Raji (cell line): ENCODE results near the gene CCNB1IP1.
A peak's percentile ranks its signal among the peaks of the same experiment; 100 is the strongest.

Experiments used
- POLR2A ChIP-seq: IDR thresholded peaks from 2 replicates; pipeline ENCODE4 v1.6.1; 2011; ENCODE audit warnings: low read depth, low read length, control low read depth; ENCODE audit not compliant: insufficient read depth

Gene CCNB1IP1

GRCh38 chr14:20343862-20344220, 10.8 kb upstream of the CCNB1IP1 start:
- TF ChIP-seq POLR2A: no peak

- peak; percentile 99 for TF ChIP-seq POLR2A
These were observed 10.2 kb upstream of the CCNB1IP1 start, which contains the start of gene PARP2 for GRCh38 chr14:20343092-20343861. PARP2 (plus strand) TSS chr14:20343635; CDS start chr14:20343642, 7 bp downstream.

- no peak for TF ChIP-seq POLR2A
These were observed 8.6 kb upstream of the CCNB1IP1 start for GRCh38 chr14:20341646-20342045.

- no peak for TF ChIP-seq POLR2A
These were observed 938 bp upstream of the CCNB1IP1 start for GRCh38 chr14:20334017-20334416.

GRCh38 chr14:20333494-20333841, 389 bp upstream of the CCNB1IP1 start:
- no peak for TF ChIP-seq POLR2A

GRCh38 chr14:20332431-20332787, 670 bp downstream of the CCNB1IP1 start:
- TF ChIP-seq POLR2A: no peak

GRCh38 chr14:20331053-20331613, 1.9 kb downstream of the CCNB1IP1 start:
- TF ChIP-seq POLR2A: no peak

- no peak for TF ChIP-seq POLR2A
These were observed 3.7 kb downstream of the CCNB1IP1 start for GRCh38 chr14:20329355-20329754.

GRCh38 chr14:20328705-20329104, 4.4 kb downstream of the CCNB1IP1 start:
- no peak for TF ChIP-seq POLR2A

GRCh38 chr14:20327005-20327869, 5.8 kb downstream of the CCNB1IP1 start:
- TF ChIP-seq POLR2A: no peak

GRCh38 chr14:20317720-20318119, 15.4 kb downstream of the CCNB1IP1 start:
- TF ChIP-seq POLR2A: no peak

- no peak for TF ChIP-seq POLR2A
These were observed 19.1 kb downstream of the CCNB1IP1 start for GRCh38 chr14:20314026-20314425.

- TF ChIP-seq POLR2A: no peak
These were observed 27.0 kb downstream of the CCNB1IP1 start for GRCh38 chr14:20306079-20306423.

- peak; percentile 87 for TF ChIP-seq POLR2A
These were observed 27.6 kb downstream of the CCNB1IP1 start, which contains the start of gene TTC5 for GRCh38 chr14:20305265-20306078. TTC5 (minus strand) TSS chr14:20305951; CDS start chr14:20305937, 14 bp downstream.
